ENCODE measurements around the gene CDS2. TPM values are rescaled to one million over a fixed set of nuclear protein-coding genes. Genes with fewer than 3 reads are reported as not detected.

The CDS2 gene
- total RNA-seq, 2 experiments from 2014 or later = 16.6 to 42.8 TPM

- no peak for DNase-seq (ENCODE audit: low spot score)
- H3K4me2 ChIP-seq (ENCODE audit: low read length) = no peak overlapping the region
- peaks cover 3% of the 10 kb centered on the region; the same call in 1 of the 2 replicates for H3K36me3 ChIP-seq (ENCODE audit: insufficient read depth, low read length)
- CTCF ChIA-PET (ENCODE audit: unreplicated experiment) = no interaction called here
- H3K9me3 ChIP-seq (ENCODE audit: low read length) = no peaks in the 10 kb centered on the region
- POLR2A ChIA-PET = interaction anchor here (0.6 kb wide), 1 partner anchor 18 kb away, joined by 3 read pairs; no protein-coding TSS in a partner anchor
- no peak overlapping the region for H3K27ac ChIP-seq (ENCODE audit: low read depth, low read length, poor library complexity, severe bottlenecking)
- no peak overlapping the region for H2AFZ ChIP-seq (ENCODE audit: low read length)
- TF ChIP-seq CTCF (conservative IDR thresholded peaks at IDR 0.05; ENCODE audit: low read length) (no peak), EZH2phosphoT487 (IDR thresholded peaks at IDR 0.05; ENCODE audit: borderline replicate concordance, low read depth, low read length) (no peak)
- H4K20me1 ChIP-seq (ENCODE audit: insufficient read depth, low read length) = no peaks in the 10 kb centered on the region
- BruUV-seq (replicated peaks) = no TSS peak
- peaks cover 43% of the 10 kb centered on the region for H3K4me1 ChIP-seq (ENCODE audit: insufficient read depth, low read length, poor library complexity, severe bottlenecking)
- no peaks in the 10 kb centered on the region for H3K79me2 ChIP-seq (ENCODE audit: insufficient read depth, low read depth, low read length)
- no peak overlapping the region for H3K4me3 ChIP-seq (ENCODE audit: low read depth, low read length, poor library complexity, severe bottlenecking)
- H3K9me2 ChIP-seq (ENCODE audit: insufficient read depth, low read length) = no peaks in the 10 kb centered on the region
- intact Hi-C loops (cut with micrococcal nuclease; ENCODE audit: unreplicated experiment) = no loop called here
These were observed 38.1 kb downstream of the CDS2 start for GRCh38 chr20:5164645-5165625.

GRCh38 chr20:5168651-5169396 lies 42.0 kb downstream of the CDS2 start:
- Histone ChIP-seq H3K4me2 (ENCODE audit: low read length) (peak overlapping the region; percentile 60), H3K79me2 (ENCODE audit: insufficient read depth, low read depth, low read length) (no peaks in the 10 kb centered on the region)
- POLR2A ChIA-PET = interaction anchor here (0.7 to 2.3 kb wide), 7 partner anchors 11 to 53 kb away, joined by 3 to 9 read pairs (median 3); partner anchors contain the start of gene CDS2

More at GRCh38 chr20:5168651-5169396, 42.0 kb downstream of the CDS2 start:
- H3K9me2 ChIP-seq (ENCODE audit: insufficient read depth, low read length) = no peaks in the 10 kb centered on the region
- no peaks in the 10 kb centered on the region for H4K20me1 ChIP-seq (ENCODE audit: insufficient read depth, low read length)
- TF ChIP-seq CTCF (conservative IDR thresholded peaks at IDR 0.05; ENCODE audit: low read length) (no peak), EZH2phosphoT487 (IDR thresholded peaks at IDR 0.05; ENCODE audit: borderline replicate concordance, low read depth, low read length) (no peak)
- peak; percentile 79 for DNase-seq (ENCODE audit: low spot score)
- peaks cover 4% of the 10 kb centered on the region; the same call in 1 of the 2 replicates for H3K36me3 ChIP-seq (ENCODE audit: insufficient read depth, low read length)
- H3K4me1 ChIP-seq (ENCODE audit: insufficient read depth, low read length, poor library complexity, severe bottlenecking) = peaks cover 28% of the 10 kb centered on the region
- no peaks in the 10 kb centered on the region for H3K9me3 ChIP-seq (ENCODE audit: low read length)
- CTCF ChIA-PET (ENCODE audit: unreplicated experiment) = interaction anchor here (1.1 to 1.6 kb wide), 2 partner anchors 11 to 42 kb away, joined by 3 to 9 read pairs; partner anchors contain the start of gene CDS2
- peak overlapping the region; percentile 20 for H3K27ac ChIP-seq (ENCODE audit: low read depth, low read length, poor library complexity, severe bottlenecking)
- H2AFZ ChIP-seq (ENCODE audit: low read length) = no peak overlapping the region
- no TSS peak for BruUV-seq (replicated peaks)
- intact Hi-C loops (cut with micrococcal nuclease; ENCODE audit: unreplicated experiment) = no loop called here
- H3K4me3 ChIP-seq (ENCODE audit: low read depth, low read length, poor library complexity, severe bottlenecking) = peak overlapping the region; percentile 40

All from OCI-LY7 (cell line).